EH (cell line): Measurements from ENCODE around the gene AUH.
A peak's percentile ranks its signal among the peaks of the same experiment; 100 is the strongest.
"Not testable (repeated sequence)": the region's sequence is repeated elsewhere in the genome, so short reads cannot be mapped to it uniquely, and the experiment has no call there.

Experiments
- DNase-seq: peaks from one replicate; pipeline ENCODE4 v3.0.0-alpha.2; 2015; ENCODE audit warnings: low read depth

Gene AUH, protein sequence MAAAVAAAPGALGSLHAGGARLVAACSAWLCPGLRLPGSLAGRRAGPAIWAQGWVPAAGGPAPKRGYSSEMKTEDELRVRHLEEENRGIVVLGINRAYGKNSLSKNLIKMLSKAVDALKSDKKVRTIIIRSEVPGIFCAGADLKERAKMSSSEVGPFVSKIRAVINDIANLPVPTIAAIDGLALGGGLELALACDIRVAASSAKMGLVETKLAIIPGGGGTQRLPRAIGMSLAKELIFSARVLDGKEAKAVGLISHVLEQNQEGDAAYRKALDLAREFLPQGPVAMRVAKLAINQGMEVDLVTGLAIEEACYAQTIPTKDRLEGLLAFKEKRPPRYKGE

DNA sequence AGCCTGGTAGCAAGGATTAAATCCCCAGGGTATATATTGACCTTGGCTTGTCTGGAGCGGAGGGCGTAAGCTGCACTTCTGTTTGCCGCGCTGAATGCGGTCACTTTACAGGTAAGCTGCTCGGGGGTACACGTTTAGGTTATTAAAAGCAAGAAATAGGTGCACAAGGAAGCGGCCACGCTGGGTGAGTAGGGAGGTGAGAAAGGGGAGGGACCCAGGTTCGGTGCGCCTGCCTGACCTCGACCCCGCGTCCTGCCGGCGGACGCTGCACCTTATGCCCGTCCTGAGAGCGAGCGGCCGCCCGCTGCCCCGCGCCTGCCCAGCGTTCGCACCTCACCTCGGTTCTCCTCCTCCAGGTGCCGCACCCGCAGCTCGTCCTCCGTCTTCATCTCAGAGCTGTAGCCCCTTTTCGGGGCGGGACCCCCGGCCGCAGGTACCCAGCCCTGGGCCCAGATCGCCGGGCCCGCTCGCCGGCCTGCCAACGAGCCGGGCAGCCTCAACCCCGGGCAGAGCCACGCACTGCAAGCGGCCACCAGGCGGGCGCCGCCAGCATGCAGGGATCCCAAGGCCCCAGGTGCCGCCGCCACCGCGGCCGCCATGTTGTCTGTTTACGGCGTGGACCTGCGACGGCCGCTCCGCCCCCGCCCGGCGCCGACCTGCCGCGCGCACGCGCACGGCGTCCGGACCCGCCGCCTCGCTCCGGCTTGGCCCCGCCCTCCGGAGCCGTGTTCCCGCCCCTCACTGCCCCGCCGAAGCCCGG is at the start of gene AUH:
Gene AUH (minus strand): TSS at position 628 of the 760 bp plus-strand sequence. CDS start 29 bp downstream, at position 599.
- DNase-seq = peak; percentile 81

DNA sequence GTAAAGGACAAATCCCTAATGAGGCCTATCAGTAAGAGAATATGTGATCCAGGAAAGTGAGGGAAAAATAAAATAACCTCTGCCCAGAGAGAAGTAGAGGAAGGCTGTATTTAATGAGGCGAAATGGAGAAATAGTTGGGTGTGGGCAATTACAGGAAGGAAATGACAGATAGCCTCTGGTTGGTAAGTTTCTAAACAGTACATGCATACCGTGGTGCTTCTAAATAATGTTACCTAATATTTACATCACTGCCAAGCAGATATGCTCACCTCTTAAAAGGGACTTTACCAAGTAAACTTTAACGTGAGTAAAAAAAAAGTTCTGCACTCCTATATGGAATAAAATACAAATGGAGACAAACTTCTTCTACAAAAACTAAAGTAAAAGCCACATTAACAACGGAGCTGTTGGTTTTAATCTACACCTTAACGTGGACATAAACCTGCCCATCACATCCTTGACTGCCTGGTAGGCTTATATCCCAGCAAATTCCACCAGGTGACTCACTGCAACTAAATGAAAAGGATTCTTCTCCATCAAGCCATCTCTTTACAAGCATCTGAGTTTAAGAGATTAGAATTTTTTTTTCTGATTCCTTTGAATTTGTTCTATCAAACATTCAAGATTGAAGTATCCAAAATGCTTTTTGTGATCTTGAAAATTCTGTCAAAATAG is 49.5 kb upstream of the AUH start:
- DNase-seq = peak; percentile 53

DNA sequence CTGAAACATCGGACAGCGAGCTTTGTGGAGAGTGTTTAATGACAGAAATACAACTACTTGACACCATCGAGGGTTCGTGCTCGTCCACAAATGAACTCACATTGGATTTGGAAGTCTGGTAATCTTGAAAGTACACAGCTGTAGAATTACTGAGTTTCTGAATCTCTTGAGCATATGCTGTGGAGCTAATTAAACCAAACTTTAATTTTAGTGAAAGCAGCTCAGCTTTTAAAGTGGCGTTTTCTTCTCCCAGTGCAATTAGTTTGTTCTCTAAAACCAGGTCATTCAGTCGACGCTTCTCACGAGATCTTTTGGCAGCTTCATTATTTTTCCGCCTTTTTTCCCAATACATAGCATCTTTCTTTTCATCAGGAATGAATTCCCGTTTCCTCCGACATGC is 48.4 kb upstream of the AUH start:
- DNase-seq = no peak

DNA sequence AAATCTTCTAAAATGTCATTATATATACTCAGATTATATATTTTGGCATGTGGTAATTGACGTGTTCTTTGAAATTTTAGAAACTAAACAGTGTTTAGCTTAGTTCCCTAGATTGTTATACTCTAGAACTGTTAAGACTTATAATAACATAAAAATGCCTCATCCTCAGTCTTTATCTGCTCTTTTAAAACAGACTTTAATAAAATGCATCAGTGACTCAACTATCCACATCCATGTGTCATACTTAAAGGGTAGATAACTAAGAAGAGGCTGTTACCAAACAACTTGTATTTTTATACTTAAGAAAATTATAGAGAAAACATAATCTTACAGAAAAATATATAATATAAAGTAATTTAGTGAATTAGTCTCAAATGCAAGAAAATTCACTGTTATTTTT is 46.8 kb upstream of the AUH start:
- peak; percentile 62 for DNase-seq

DNA sequence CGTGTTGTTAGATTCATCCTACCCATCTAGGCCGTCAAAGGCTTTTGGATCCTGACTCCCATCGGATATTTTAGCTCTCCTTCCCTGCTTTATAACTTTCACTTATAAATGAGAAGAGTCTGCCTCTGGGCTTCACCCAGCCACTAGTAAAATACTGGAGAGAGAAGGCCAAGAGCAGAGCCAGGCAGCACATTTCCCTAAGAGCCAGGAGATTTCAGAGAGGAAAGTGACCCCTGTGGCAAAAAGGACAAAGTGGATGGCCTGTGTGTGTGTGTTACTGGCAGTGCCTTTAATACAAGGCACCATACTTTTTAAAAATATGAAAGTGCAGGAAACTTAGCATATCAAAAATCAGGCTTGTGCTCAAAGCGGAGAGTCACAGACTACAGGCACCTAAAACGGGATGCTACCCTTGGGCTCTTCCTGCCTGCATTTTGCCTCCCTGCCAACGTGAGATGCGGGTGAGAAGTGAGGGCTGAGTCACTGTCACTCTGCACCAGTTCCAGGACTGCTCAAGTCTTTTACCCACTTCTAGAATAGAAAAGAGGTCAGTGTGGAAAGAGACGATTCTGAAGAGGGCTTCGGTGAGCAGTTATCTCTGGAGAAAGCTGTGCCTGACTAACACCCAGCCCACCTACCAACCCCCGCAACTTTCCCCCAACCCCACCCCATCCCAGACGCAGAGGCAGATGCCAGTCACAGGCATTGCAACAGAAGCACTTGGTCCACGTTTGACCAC is 46.0 kb upstream of the AUH start:
- peak; percentile 63 for DNase-seq

DNA sequence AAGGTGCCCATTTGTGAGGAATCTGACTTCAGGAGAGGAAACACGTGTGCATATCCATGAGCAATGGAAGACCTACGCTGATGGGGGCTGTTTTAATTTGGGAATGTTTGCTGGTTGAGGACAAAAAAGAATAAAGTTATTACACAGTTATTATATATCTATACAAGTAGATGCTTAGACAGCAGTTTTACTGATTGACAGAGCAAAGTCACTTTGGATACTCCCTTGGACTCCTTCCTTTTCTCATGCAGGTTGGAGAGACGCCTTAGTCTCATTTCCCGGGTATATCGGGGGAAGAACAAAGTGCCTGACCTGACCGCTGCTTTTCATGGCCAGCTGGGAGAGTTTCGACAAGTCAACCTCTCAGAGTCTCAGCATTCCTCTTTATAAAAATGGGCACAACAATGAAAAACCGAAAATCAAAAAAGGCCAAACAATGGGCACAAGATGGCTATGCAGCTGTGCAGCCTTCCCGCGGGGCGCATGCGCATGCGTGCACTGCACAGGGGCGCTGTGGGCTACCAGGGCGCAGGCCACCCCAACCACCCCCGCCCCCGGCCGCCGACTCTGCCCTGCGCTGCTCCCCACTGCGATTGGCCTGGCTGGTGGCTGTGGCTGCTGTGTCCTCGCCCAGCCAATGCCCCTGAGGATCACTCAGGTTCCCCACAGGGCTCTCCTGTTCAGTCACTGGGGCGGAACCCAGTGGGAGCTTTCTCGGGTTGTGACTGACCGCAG is 43.8 kb upstream of the AUH start:
- DNase-seq = no peak

DNA sequence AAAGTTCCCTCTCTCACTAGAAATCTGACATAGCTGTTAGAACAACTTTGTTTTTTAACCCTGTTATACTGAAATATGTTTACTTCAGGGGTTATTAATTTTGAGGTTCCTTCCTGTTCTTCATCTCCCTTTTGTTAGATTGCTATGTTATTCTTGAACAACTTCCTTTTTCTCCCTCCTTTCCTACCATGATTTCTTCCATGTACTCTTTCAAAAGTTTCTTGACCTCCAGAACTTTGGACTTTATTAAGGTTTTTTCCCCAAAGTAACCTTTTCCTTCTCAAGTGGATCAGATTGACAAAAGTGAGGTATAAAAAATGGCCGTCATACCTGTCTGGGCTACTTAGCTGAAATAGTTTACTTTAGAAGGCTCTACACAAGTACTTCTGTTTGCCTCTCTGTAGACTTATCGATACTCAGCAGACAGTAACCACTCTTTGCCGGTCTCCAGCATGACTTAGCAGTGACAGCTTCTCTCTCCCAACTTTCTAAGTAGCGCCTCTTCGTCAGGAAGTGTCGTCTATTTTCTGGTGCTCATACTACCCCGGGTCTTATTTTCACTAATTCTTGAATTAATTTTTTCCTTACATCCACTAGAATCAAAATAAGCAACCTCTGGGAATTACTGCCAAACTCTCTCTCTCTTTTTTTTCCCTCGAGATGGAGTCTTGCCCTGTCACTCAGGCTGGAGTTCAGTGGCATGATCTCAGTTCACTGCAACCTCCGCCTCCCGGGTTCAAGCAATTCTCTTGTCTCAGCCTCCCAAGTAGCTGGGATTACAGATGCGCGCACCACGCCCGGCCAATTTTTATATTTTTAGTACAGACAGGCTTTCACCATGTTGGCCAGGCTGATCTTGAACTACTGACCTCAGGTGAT is 42.2 kb upstream of the AUH start:
- DNase-seq = no peak

DNA sequence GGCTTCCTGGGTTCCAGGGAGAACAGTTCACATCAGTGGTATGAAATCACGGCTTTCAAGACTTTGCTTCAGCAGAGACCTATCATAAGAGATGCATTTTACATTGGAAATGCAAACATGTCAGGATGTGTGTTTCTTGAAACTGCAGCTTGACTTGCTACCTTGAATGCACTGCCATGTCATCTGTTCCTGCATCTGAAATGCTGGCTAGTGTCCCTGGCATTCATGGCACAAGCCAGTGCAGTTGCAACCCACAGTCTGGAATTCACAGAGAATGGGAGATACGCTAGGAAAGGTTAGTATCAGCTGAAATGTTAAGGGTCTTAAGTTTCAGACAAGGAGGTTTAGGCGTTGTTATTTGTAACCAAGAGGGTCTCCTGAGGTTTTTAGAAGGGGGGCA is 37.2 kb upstream of the AUH start:
- no peak for DNase-seq

DNA sequence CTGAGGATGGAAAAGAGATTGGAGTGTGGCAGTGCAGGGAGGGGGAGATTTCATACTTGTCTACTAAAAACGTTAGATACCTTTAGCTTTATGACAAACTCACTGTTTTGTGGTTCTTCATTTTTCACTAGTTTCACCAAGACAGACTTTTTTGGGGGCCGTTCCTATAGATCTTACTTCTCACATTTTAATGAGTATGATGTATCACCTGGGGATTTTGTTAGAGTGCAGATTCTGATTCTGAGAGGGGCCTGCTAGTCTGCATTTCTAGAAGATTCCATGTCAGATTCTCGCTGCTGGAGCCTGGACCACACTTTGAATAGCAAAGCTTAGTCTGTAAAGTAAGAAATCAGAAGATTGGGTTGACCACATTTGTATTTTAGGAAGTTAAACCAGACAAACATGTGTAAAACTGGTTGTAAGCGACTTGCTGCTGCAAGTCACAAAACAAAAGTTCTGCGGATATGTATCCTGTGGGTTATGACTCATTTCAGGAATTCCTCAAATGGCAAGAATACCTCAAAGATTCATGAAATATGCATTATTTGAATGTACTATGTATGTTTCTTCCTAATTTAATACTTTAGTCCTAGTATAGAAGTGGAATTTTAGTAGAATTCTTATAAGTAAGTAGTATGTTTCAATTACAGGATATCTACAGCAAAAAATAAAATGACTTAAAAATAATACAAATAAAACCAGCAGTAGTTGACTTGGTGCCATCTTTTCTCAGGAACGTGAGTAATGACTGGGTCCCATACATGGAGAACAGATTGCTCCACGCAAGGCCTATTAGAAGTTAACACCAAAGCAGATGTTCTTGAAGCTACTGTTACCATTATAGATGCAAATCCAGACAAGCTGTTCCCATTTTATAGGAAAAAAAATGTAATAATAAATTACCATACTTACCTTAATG is 34.1 kb upstream of the AUH start:
- peak; percentile 90 for DNase-seq

DNA sequence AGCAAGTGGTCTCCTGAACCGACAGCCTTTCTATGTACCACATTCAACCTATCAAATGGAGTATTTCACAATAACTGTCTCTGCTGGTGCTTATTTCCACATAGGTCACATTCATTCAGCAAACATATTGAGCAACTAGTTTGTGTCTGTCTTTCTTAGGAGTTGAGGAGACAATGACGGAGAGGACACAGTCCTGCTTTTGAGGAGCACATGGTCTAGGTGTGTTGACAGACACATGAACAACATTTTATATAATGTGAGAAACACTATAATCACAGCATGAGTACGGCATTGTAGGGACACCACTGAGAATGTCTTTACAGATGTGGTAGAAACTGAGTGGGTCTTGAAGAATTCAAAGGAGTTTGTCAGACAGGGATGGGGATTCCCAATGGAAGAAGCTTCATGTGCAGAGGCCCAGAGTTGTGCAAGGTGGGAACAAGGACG is 33.4 kb upstream of the AUH start:
- peak; percentile 41 for DNase-seq

DNA sequence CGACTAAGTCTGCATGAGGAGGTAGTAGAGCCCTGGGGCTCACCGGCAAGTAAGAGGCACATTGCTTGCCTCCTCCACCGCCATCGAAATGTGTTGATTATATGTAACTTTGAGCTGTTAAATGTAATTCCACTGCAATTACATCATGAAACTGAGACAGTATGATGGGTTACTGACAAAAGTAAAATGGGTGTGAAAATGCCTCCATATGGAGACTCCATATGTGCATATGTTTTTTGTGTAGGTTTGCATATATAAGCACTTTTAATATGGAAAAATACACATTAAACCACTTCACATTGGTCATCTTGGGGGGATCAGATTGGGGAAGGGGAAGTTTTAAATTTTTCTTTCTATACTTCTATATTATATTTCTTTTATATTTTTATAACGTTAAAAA is 32.1 kb upstream of the AUH start:
- DNase-seq = no peak

DNA sequence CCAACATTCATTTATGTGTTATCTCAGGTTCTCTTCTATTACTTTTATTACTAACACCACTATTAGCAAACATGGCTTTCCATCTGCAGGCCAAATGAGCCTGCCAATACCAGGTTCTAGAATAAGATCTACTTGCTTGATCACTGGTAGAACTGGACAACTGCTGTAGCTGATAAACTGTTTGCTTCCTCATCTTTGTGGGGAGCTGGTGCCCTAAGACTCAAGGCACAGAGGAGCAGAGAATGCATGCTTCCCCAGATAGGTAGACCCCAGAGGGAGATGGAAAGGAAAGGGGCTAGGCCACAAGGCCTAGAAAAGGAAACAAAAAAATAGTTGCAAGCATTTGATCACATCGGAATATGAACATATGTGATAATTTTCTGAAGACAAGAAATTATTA is 30.7 kb upstream of the AUH start:
- DNase-seq = no peak

DNA sequence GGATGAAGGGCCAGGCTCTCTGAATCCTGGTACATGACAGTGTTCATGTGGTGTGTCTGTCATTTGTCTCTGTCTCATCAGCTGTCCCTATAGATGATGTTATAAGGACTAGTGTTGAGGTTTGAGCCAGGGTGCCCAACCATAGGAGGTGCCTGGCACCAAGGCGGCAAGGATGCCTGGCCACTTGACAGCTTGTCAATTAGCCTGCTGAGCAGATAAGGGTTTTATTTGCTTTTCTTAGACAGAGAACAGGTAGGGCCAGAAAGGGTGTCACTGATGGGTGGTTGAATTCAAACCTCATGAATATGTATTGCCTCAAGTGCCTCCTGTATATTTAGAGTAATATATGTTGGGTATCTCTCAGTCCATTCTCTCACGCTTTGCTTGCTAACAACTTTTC is 30.1 kb upstream of the AUH start:
- no peak for DNase-seq

DNA sequence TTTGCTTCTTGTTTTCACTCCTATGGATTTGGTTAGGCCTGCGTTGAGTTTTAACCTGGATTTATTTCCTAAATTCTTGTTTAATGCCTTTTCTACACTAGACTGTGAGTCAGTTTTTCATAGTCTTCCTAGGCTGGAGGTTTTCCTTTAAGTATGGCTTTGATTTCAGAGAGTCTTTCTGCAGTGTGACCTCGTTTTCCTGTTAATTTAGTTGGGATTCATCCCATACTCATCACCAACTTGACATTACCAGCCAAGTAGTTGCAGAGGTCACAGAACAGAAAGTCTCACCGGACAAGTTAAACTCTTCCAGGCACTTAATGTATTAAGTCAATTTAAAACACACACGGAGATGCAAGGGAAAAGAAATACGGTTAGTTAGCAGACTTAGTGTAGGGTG is 29.7 kb upstream of the AUH start:
- peak; percentile 48 for DNase-seq

DNA sequence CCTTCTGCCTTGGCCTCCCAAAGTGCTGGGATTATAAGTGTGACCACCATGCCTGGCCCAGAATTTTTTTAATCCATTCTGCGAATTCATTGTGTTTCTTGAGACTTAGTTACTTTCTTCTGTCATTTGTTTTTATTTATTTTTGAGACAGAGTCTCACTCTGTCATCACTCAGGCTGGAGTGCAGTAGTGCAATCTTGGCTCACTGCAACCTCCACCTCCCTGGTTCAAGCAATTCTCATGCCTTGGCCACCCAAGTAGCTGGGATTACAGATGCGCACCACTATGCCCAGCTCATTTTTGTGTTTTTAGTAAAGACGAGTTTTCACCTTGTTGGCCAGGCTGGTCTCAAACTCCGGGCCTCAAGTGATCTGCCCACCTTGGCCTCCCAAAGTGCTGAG is 28.0 kb upstream of the AUH start:
- not testable (repeated sequence) for DNase-seq

DNA sequence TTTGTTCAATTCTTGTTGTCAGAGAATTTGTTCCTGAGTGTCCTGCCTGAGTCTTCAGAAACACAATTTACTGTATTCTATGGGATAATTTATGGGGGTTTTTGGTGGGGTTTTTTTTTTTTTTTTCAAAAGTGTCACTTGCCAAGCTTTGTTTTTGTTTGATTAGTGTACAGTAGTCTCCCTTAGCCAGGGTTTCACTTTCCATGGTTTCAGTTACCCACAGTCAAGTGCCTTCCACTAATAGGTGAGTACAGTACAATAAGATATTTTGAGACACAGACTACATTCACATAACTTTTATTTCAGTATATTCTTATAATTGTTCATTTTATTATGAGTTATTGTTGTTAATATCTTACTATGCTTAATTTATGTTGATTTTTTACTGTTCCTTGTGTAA is 25.0 kb upstream of the AUH start:
- DNase-seq = no peak

DNA sequence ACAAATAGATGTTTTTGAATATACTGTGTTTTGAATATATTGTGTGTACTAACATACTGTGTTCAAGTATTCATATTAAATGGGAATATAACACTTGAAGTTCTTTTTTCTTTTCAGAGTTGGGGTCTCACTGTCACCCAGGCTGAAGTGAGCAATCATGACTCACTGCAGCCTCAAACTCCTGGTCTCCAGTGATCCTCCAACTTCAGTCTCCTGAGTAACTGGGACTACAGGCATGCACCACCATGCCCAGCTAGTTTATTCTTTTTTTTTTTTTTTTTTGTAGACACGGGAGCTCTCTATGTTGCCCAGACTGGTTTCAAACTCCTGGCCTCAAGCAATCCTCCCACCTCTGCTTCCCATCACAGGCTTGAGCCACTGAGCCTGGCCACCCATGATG is 23.2 kb upstream of the AUH start:
- DNase-seq = no peak

DNA sequence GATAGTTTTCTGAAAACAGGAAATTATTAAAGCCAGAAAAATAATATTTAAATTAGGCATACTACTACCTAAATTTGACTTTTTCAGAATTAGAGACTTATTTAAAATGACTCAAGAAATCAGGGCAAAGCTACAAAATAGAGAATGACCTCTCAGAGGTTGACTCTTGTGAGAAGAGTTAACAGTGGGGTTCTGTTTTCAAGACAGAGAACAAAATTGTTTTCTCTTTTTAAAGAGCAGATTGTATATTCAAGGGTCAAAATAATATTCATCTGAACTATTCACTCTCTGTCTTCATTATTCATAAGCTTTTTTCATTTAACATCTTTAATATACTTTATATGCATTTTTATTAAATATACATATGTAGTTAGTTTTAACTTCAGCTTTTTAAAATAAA is 21.9 kb upstream of the AUH start:
- DNase-seq = no peak

DNA sequence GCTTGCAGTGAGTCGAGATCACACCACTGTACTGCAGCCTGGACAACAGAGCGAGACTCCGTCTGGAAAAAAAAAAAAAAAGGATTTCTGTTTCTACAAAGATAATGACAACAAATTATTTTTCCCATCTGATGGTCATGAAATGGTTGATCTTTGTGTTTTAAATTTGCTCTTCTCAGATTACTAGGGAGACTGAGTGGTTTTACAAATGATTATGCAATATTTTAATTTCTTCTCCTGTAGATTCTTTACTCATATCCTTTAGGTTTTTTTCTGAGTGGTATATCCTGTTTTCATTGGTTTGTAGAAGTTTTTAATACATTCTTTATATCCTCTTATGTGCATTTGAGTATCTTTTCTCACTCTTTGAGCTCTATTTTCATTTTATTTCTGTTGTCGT is 20.6 kb upstream of the AUH start:
- DNase-seq = peak; percentile 3
